ENCODE results near the gene NPHP4.

The NPHP4 gene

DNA sequence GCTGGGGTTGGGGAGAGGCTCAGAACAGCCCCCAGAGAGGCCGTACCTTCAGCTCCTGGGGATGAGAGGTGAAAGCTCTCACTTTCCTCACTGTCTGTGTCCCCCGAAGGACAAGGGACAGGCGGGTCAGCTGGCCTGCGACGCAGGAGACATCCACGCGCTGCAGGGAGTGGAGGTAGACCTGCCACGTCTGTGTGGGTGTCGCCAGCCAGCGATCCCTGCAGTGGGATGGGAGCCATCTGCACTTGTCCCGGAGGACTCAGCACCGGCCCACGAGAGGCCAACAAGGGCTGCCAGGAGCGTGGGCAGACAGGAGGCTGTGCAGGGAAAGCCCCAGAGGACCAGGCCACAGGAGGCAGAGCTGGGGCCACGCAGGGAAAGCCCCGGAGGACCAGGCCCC, 127.2 kb downstream of the NPHP4 start:
- Histone ChIP-seq H3K4me1 (ENCODE audit: insufficient read depth, low read length) (no peaks in the 10 kb centered on the region), H3K4me3 (ENCODE audit: low read length) (no peak overlapping the region), H3K36me3 (ENCODE audit: insufficient read depth, low read depth, low read length) (peaks cover 15% of the 10 kb centered on the region; the same call in 1 of the 2 replicates), H3K27me3 (ENCODE audit: insufficient read depth, low read length) (no peaks in the 10 kb centered on the region), H3K27ac (ENCODE audit: low read length) (no peak overlapping the region), H3K9ac (ENCODE audit: low read depth, low read length) (no peak overlapping the region), H3K9me3 (ENCODE audit: insufficient read depth, low read depth, low read length) (peaks cover 3% of the 10 kb centered on the region; the same call in 1 of the 2 replicates)

DNA sequence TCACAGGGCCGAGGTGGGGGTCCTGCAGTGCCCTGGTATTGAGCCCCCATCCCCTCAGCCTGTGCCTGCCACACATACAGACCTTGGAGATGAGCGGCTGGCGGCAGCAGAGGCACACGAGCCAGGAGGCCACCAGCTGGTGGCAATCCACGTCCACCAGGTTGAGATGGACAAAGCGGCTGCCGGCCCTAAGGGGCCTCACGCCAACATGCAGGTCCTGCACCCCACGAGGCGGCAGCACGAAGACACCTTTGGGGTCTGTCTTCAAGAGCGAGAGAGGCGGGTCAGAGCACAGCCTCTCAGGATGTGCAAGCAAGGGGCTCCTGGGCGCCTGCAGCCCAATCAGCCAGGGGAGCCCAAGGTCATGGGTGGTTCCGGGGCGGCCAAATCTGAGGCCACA, 128.0 kb downstream of the NPHP4 start:
- no peak overlapping the region for H3K4me3 ChIP-seq (ENCODE audit: low read length)
- no peak overlapping the region for H3K9ac ChIP-seq (ENCODE audit: low read depth, low read length)
- no peaks in the 10 kb centered on the region for H3K4me1 ChIP-seq (ENCODE audit: insufficient read depth, low read length)
- peaks cover 3% of the 10 kb centered on the region; the same call in 1 of the 2 replicates for H3K9me3 ChIP-seq (ENCODE audit: insufficient read depth, low read depth, low read length)
- H3K27me3 ChIP-seq (ENCODE audit: insufficient read depth, low read length), result no peaks in the 10 kb centered on the region
- H3K36me3 ChIP-seq (ENCODE audit: insufficient read depth, low read depth, low read length), result peaks cover 15% of the 10 kb centered on the region; the same call in 1 of the 2 replicates
- no peak overlapping the region for H3K27ac ChIP-seq (ENCODE audit: low read length)

DNA sequence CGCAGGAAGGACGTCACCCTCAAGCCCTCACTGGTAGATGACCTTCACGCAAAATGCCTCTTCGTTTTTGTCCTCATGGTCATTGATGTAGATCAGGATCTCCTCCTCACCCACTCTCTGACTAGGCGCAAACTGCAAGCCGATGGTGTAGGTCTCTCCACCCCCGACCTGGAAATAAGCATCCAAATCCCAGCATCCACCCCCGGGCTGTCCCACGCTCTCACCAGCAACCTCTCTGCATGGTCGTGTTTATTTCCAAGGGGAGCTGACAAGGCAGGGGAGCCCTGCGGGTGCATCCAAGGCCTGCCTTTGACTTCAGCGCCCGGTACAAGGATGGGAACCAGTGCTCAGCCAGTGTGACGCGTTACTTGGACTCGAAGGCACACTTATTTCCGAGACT, 129.0 kb downstream of the NPHP4 start:
- no peak overlapping the region for H3K9ac ChIP-seq (ENCODE audit: low read depth, low read length)
- no peaks in the 10 kb centered on the region for H3K9me3 ChIP-seq (ENCODE audit: insufficient read depth, low read depth, low read length)
- no peaks in the 10 kb centered on the region for H3K4me1 ChIP-seq (ENCODE audit: insufficient read depth, low read length)
- H3K36me3 ChIP-seq (ENCODE audit: insufficient read depth, low read depth, low read length), result peaks cover 15% of the 10 kb centered on the region; the same call in 1 of the 2 replicates
- no peak overlapping the region for H3K4me3 ChIP-seq (ENCODE audit: low read length)
- H3K27ac ChIP-seq (ENCODE audit: low read length), result no peak overlapping the region
- H3K27me3 ChIP-seq (ENCODE audit: insufficient read depth, low read length), result no peaks in the 10 kb centered on the region

DNA sequence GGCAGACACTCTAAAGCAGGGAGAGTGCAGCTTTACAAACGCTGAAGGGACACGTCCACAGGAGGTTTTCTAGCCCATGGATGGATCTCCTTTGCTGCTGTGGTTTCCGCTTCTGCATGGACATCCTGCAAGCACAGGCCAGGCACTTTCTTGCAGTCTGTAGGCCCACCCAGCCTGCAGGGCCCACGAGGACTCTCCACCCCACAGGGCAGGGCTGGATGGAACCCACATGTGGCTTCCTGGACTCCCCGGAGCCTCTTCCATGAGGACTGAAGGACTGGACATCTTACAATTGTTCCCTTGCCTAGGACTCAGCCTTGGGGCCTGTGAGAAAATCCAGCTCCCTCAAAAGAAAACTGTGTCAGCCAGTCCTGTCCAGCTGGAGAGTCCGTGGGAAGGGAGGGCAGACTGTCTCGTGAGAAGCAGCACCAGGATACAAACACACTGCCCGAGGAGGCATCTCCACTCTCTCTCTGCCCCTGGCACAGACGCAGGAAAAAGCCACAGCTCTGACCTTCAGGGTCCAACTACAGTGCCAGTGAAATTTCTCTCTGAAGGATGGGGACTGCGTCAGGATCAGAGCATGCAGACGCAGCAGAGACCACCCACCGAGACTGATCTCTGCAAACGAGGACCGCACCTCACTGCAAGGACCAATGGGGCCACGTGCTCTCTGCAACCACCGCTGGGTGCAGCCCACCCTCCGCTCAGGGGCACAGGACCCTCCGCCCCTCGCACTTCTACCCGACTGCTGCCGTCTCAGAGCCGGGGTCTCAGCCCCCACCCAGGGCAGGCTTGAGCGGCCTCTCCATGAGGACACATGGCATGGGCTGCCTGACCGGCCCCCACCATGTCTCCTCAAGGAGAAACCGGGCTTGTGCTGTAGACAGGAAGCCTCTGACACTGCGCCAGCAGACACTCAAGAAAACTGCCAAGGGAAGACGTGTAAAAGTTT, 130.1 kb downstream of the NPHP4 start:
- Histone ChIP-seq H3K9ac (ENCODE audit: low read depth, low read length) (no peak overlapping the region), H3K27ac (ENCODE audit: low read length) (no peak overlapping the region)

GRCh38 chr1:5860277-5860676, 131.9 kb downstream of the NPHP4 start:
- Histone ChIP-seq H3K27me3 (ENCODE audit: insufficient read depth, low read length) (no peaks in the 10 kb centered on the region), H3K9me3 (ENCODE audit: insufficient read depth, low read depth, low read length) (no peaks in the 10 kb centered on the region), H3K36me3 (ENCODE audit: insufficient read depth, low read depth, low read length) (peaks cover 15% of the 10 kb centered on the region; the same call in 1 of the 2 replicates), H3K4me1 (ENCODE audit: insufficient read depth, low read length) (no peaks in the 10 kb centered on the region), H3K27ac (ENCODE audit: low read length) (no peak overlapping the region), H3K4me3 (ENCODE audit: low read length) (no peak overlapping the region), H3K9ac (ENCODE audit: low read depth, low read length) (no peak overlapping the region)

More for the DNA sequence above, 130.1 kb downstream of the NPHP4 start:
- no peak overlapping the region for H3K4me3 ChIP-seq (ENCODE audit: low read length)
- H3K36me3 ChIP-seq (ENCODE audit: insufficient read depth, low read depth, low read length), result peaks cover 15% of the 10 kb centered on the region; the same call in 1 of the 2 replicates
- H3K9me3 ChIP-seq (ENCODE audit: insufficient read depth, low read depth, low read length), result no peaks in the 10 kb centered on the region
- no peaks in the 10 kb centered on the region for H3K4me1 ChIP-seq (ENCODE audit: insufficient read depth, low read length)
- no peaks in the 10 kb centered on the region for H3K27me3 ChIP-seq (ENCODE audit: insufficient read depth, low read length)

DNA sequence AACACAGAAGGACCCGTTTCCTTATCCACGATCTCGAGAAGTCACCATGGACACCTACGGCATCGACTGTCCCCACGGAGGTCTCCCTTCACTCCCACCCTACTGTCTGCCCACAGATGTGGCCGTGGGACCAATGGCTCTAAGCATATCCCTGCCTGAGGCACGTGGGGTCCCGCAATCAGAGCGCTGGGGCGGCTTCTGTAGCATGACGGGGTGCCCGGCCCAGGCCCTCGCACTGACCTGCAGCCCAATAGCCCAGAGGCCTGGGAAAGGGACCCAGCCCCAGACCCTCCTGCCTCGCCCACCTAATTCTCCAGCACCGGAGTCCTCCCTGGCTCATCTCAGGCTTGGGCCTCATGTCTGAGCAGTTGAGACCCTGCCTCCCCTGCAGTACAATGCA, 132.5 kb downstream of the NPHP4 start:
- Histone ChIP-seq H3K9me3 (ENCODE audit: insufficient read depth, low read depth, low read length) (no peaks in the 10 kb centered on the region), H3K9ac (ENCODE audit: low read depth, low read length) (no peak overlapping the region), H3K36me3 (ENCODE audit: insufficient read depth, low read depth, low read length) (peaks cover 15% of the 10 kb centered on the region; the same call in 1 of the 2 replicates), H3K27ac (ENCODE audit: low read length) (no peak overlapping the region), H3K27me3 (ENCODE audit: insufficient read depth, low read length) (no peaks in the 10 kb centered on the region), H3K4me1 (ENCODE audit: insufficient read depth, low read length) (no peaks in the 10 kb centered on the region), H3K4me3 (ENCODE audit: low read length) (no peak overlapping the region)

GRCh38 chr1:5858844-5859407, 133.3 kb downstream of the NPHP4 start:
- H3K4me1 ChIP-seq (ENCODE audit: insufficient read depth, low read length), result no peaks in the 10 kb centered on the region
- H3K9me3 ChIP-seq (ENCODE audit: insufficient read depth, low read depth, low read length), result no peaks in the 10 kb centered on the region
- H3K27ac ChIP-seq (ENCODE audit: low read length), result no peak overlapping the region
- H3K36me3 ChIP-seq (ENCODE audit: insufficient read depth, low read depth, low read length), result peaks cover 15% of the 10 kb centered on the region; the same call in 1 of the 2 replicates
- H3K27me3 ChIP-seq (ENCODE audit: insufficient read depth, low read length), result no peaks in the 10 kb centered on the region
- H3K4me3 ChIP-seq (ENCODE audit: low read length), result no peak overlapping the region
- H3K9ac ChIP-seq (ENCODE audit: low read depth, low read length), result no peak overlapping the region

- H3K9me3 ChIP-seq (ENCODE audit: insufficient read depth, low read depth, low read length), result no peaks in the 10 kb centered on the region
- H3K27me3 ChIP-seq (ENCODE audit: insufficient read depth, low read length), result no peaks in the 10 kb centered on the region
- no peak overlapping the region for H3K27ac ChIP-seq (ENCODE audit: low read length)
- no peaks in the 10 kb centered on the region for H3K4me1 ChIP-seq (ENCODE audit: insufficient read depth, low read length)
- H3K36me3 ChIP-seq (ENCODE audit: insufficient read depth, low read depth, low read length), result peaks cover 10% of the 10 kb centered on the region; the same call in 1 of the 2 replicates
- H3K9ac ChIP-seq (ENCODE audit: low read depth, low read length), result no peak overlapping the region
- H3K4me3 ChIP-seq (ENCODE audit: low read length), result no peak overlapping the region
Measured at GRCh38 chr1:5858246-5858645, 134.0 kb downstream of the NPHP4 start.

GRCh38 chr1:5857508-5858090, 134.6 kb downstream of the NPHP4 start:
- 0 out of 2 replicates have a peak, but pooled peaks cover 9% of the 10 kb centered on the region for H3K36me3 ChIP-seq (ENCODE audit: insufficient read depth, low read depth, low read length)
- no peak overlapping the region for H3K27ac ChIP-seq (ENCODE audit: low read length)
- H3K9ac ChIP-seq (ENCODE audit: low read depth, low read length), result no peak overlapping the region
- H3K9me3 ChIP-seq (ENCODE audit: insufficient read depth, low read depth, low read length), result no peaks in the 10 kb centered on the region
- H3K27me3 ChIP-seq (ENCODE audit: insufficient read depth, low read length), result no peaks in the 10 kb centered on the region
- H3K4me3 ChIP-seq (ENCODE audit: low read length), result no peak overlapping the region
- no peaks in the 10 kb centered on the region for H3K4me1 ChIP-seq (ENCODE audit: insufficient read depth, low read length)

DNA sequence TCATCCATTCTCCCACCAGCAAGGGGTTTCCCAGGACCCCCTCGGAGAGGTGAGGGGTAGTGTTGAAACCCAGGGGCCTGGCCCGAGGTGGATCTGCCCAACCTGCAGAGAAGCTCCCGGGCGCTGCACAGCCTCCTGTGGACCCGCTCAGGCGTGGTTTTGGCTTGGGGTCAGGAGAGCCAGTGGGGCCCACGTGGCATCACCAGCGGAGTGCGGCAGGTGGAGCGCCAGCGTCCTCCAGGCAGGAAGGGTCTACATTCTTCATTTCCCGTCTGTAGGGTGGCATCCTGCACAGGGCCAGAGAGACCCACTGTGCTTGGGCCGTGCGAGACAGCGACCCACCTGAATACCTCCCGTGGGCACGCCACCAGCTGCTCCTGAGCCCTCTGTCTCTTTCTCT, 135.2 kb downstream of the NPHP4 start:
- no peak overlapping the region for H3K9ac ChIP-seq (ENCODE audit: low read depth, low read length)
- no peaks in the 10 kb centered on the region for H3K27me3 ChIP-seq (ENCODE audit: insufficient read depth, low read length)
- no peaks in the 10 kb centered on the region for H3K4me1 ChIP-seq (ENCODE audit: insufficient read depth, low read length)
- no peak overlapping the region for H3K4me3 ChIP-seq (ENCODE audit: low read length)
- 0 out of 2 replicates have a peak, but pooled peaks cover 6% of the 10 kb centered on the region for H3K36me3 ChIP-seq (ENCODE audit: insufficient read depth, low read depth, low read length)
- H3K27ac ChIP-seq (ENCODE audit: low read length), result no peak overlapping the region
- no peaks in the 10 kb centered on the region for H3K9me3 ChIP-seq (ENCODE audit: insufficient read depth, low read depth, low read length)

DNA sequence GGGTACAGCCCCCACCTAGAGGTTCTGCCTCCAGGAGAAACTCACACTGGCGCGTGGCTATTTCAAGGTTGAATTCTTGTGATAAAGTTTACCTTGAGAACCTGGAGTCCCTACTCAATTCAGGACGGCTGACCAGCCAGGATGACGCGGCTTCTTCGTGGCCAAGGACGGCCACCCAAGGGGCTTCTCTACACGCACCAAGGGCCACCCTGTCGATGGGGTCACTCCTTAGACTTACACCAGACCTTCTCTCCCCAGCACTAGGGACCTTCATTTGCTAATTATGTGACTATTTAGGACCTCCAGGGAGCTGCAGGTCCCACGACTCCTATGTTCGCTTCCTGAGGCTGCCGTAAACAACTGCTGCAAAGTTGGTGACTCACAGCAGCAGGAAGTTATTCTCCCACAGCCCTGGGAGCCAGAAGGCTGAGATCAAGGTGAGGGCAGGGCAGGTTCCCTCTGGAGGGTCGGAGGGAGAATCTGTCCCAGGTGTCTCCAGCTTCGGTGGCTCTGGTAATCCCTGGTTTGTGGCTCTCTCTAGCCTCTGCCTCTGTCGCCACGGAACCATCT, 135.9 kb downstream of the NPHP4 start:
- Histone ChIP-seq H3K9me3 (ENCODE audit: insufficient read depth, low read depth, low read length) (no peaks in the 10 kb centered on the region), H3K4me3 (ENCODE audit: low read length) (no peak overlapping the region), H3K4me1 (ENCODE audit: insufficient read depth, low read length) (no peaks in the 10 kb centered on the region), H3K36me3 (ENCODE audit: insufficient read depth, low read depth, low read length) (no peaks in the 10 kb centered on the region), H3K9ac (ENCODE audit: low read depth, low read length) (no peak overlapping the region; the same call in 1 of the 2 replicates), H3K27me3 (ENCODE audit: insufficient read depth, low read length) (no peaks in the 10 kb centered on the region), H3K27ac (ENCODE audit: low read length) (no peak overlapping the region)
